ENCODE measurements around the gene TTLL13.

Gene TTLL13, protein sequence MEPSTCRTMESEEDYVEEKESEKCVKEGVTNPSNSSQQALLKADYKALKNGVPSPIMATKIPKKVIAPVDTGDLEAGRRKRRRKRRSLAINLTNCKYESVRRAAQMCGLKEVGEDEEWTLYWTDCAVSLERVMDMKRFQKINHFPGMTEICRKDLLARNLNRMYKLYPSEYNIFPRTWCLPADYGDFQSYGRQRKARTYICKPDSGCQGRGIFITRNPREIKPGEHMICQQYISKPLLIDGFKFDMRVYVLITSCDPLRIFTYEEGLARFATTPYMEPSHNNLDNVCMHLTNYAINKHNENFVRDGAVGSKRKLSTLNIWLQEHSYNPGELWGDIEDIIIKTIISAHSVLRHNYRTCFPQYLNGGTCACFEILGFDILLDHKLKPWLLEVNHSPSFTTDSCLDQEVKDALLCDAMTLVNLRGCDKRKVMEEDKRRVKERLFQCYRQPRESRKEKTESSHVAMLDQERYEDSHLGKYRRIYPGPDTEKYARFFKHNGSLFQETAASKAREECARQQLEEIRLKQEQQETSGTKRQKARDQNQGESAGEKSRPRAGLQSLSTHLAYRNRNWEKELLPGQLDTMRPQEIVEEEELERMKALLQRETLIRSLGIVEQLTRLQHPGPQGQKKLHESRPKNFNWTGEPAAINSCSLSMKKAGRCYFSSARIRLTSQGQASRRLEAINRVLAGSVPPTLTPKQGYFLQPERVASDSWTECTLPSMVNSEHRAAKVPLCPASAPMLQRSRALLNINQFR

DNA sequence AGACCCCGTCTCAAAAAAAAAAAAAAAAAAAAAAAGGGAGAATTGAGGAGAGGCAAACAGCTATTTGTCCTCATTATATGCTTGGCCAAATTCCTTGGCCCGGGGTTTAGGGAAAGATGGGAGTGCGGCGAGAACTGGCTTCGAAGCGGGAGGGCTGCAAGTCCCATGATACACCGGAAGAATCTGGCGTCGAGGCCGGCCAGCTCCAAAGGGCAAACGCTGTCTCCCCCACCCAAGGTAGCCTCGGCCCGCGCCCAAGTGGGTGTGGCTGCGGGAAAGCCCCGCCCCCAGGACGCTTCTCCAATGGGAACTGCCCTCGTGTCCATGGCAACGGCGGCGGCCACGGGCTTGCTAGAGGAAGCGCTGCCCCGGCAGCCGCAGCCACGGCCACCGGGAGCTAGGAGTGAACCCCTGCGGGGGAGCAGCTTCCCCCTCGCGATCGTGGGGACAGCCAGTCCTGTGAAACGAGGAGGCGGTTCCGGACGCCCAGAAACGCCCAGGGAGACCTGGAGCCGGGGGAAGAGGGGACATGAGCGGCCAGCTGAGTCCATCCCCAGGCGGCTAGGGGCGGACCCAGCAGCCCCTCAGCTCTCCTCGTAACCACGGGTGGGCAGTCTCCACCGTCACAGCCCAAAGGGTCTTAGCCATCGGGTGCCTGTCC is at the start of gene TTLL13:
TTLL13 (plus strand) TSS at position 354 of the 661 bp plus-strand sequence. CDS start 1,075 bp downstream, outside the sequence.
- H2AFZ ChIP-seq (ENCODE audit: low read length): peak within 1 kb of the TSS; percentile 80
- peak within 1 kb of the TSS; percentile 18; the same call in 1 of the 2 replicates for H3K9ac ChIP-seq (ENCODE audit: low read length)

DNA sequence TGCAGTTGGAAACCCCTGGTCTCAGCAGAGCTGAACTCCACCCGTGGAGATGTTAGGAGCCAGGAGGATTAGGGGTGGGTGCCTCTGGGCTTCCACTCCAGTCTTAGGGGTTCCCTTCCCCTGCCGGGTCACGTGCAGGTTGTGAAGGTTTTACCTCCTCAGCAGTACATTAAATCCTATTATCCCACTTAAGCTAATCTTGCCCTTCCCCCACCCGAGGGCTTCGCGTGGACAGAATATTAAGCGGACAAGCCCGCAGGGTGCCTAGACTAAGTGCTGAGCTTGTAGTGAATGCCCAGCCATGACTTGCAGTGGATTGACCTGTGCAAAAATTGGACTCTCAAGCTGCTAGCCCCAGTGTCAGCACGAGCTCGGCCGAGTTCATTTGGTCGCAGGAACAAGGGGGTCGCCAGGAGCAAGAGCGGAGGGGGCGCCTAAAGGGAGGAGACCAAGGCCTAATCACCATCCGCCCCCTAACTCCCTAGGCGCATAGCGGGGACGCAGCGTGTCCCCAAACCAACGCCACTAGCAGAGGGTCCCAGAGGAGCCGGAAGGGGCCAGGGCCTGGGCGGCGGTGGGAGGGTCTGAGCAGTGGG is 48.7 kb upstream of the TTLL13 start:
- Histone ChIP-seq H3K27me3 (replicated peaks; ENCODE audit: insufficient read depth, low read length) (no peaks in the 10 kb centered on the region), H3K9me2 (replicated peaks; ENCODE audit: insufficient read depth, low read length) (no peaks in the 10 kb centered on the region), H3F3A (ENCODE audit: insufficient read depth, low read length) (peaks cover 12% of the 10 kb centered on the region; the same call in 1 of the 2 replicates), H4K20me1 (ENCODE audit: insufficient read depth, low read length) (no peaks in the 10 kb centered on the region), H3K36me3 (replicated peaks; ENCODE audit: insufficient read depth, low read length) (no peaks in the 10 kb centered on the region), H2AFZ (ENCODE audit: low read length) (peak overlapping the region; percentile 67), H3K4me3 (ENCODE audit: low read length) (peak overlapping the region; percentile 88), H3K9ac (ENCODE audit: low read length) (peak overlapping the region; percentile 68; the same call in 1 of the 2 replicates), H3K4me1 (ENCODE audit: low read length) (peaks cover 10% of the 10 kb centered on the region), H3K9me3 (replicated peaks; ENCODE audit: insufficient read depth, low read length) (no peaks in the 10 kb centered on the region), H3K4me2 (ENCODE audit: low read depth, low read length) (peak overlapping the region; percentile 95), H3K79me2 (ENCODE audit: low read length) (peaks cover 46% of the 10 kb centered on the region), H3K27ac (ENCODE audit: low read length) (no peak overlapping the region)
- DNase-seq: no peak
- no peak for TF ChIP-seq CTCF (IDR thresholded peaks at IDR 0.05; ENCODE audit: low read length)
- TF ChIP-seq EZH2 (optimal IDR thresholded peaks at IDR 0.05; ENCODE audit: low read depth, low read length): no peak
- TF ChIP-seq EZH2phosphoT487 (IDR thresholded peaks at IDR 0.05; ENCODE audit: low read length): no peak

More for the DNA sequence above, at the start of gene TTLL13:
- Histone ChIP-seq H4K20me1 (ENCODE audit: insufficient read depth, low read length) (no peaks in the 10 kb centered on the region), H3K9me2 (replicated peaks; ENCODE audit: insufficient read depth, low read length) (no peaks in the 10 kb centered on the region), H3K79me2 (ENCODE audit: low read length) (no peaks in the 10 kb centered on the region), H3K4me1 (ENCODE audit: low read length) (no peaks in the 10 kb centered on the region), H3F3A (ENCODE audit: insufficient read depth, low read length) (no peaks in the 10 kb centered on the region), H3K9me3 (replicated peaks; ENCODE audit: insufficient read depth, low read length) (no peaks in the 10 kb centered on the region), H3K27me3 (replicated peaks; ENCODE audit: insufficient read depth, low read length) (no peaks in the 10 kb centered on the region), H3K27ac (ENCODE audit: low read length) (no peak within 1 kb of the TSS), H3K4me2 (ENCODE audit: low read depth, low read length) (peak within 1 kb of the TSS; percentile 88), H3K4me3 (ENCODE audit: low read length) (peak within 1 kb of the TSS; percentile 68), H3K36me3 (replicated peaks; ENCODE audit: insufficient read depth, low read length) (no peaks in the 10 kb centered on the region)
- no peak for TF ChIP-seq EZH2 (optimal IDR thresholded peaks at IDR 0.05; ENCODE audit: low read depth, low read length)
- DNase-seq: peak; percentile 73

GRCh38 chr15:90201130-90201943 is 48.0 kb upstream of the TTLL13 start, which contains the start of gene SEMA4B:
Gene SEMA4B (plus strand): TSS chr15:90201330. CDS start chr15:90201579, 249 bp downstream.
- peak within 1 kb of the TSS; percentile 67 for H2AFZ ChIP-seq (ENCODE audit: low read length)

More at GRCh38 chr15:90201130-90201943, 48.0 kb upstream of the TTLL13 start, which contains the start of gene SEMA4B:
- H3K27me3 ChIP-seq (replicated peaks; ENCODE audit: insufficient read depth, low read length): no peaks in the 10 kb centered on the region
- H4K20me1 ChIP-seq (ENCODE audit: insufficient read depth, low read length): 0 out of 2 replicates have a peak, but pooled peaks cover under 1% of the 10 kb centered on the region
- H3K9me2 ChIP-seq (replicated peaks; ENCODE audit: insufficient read depth, low read length): no peaks in the 10 kb centered on the region
- peaks cover 10% of the 10 kb centered on the region for H3K4me1 ChIP-seq (ENCODE audit: low read length)
- TF ChIP-seq EZH2 (optimal IDR thresholded peaks at IDR 0.05; ENCODE audit: low read depth, low read length) (no peak), CTCF (IDR thresholded peaks at IDR 0.05; ENCODE audit: low read length) (no peak), EZH2phosphoT487 (IDR thresholded peaks at IDR 0.05; ENCODE audit: low read length) (no peak)
- no peaks in the 10 kb centered on the region for H3K36me3 ChIP-seq (replicated peaks; ENCODE audit: insufficient read depth, low read length)
- peak within 1 kb of the TSS; percentile 88 for H3K4me3 ChIP-seq (ENCODE audit: low read length)
- no peaks in the 10 kb centered on the region for H3K9me3 ChIP-seq (replicated peaks; ENCODE audit: insufficient read depth, low read length)
- H3K79me2 ChIP-seq (ENCODE audit: low read length): peaks cover 53% of the 10 kb centered on the region
- H3K9ac ChIP-seq (ENCODE audit: low read length): peak within 1 kb of the TSS; percentile 68; the same call in 1 of the 2 replicates
- H3F3A ChIP-seq (ENCODE audit: insufficient read depth, low read length): peaks cover 12% of the 10 kb centered on the region; the same call in 1 of the 2 replicates
- no peak within 1 kb of the TSS for H3K27ac ChIP-seq (ENCODE audit: low read length)
- DNase-seq: peak; percentile 76
- H3K4me2 ChIP-seq (ENCODE audit: low read depth, low read length): peak within 1 kb of the TSS; percentile 95
